Esophagus squamous epithelium (tissue), 5 donors: ENCODE measurements around the gene C22orf31. TPM values are rescaled to one million over a fixed set of nuclear protein-coding genes. Genes with fewer than 3 reads are reported as not detected.

Experiments
- DNase-seq: peaks from one replicate; lab custom pipeline; 2025; lab: John Stamatoyannopoulos, UW
- H3K27ac ChIP-seq, 4 donors: fragments of 200-600 bp; sonication (generic); one replicate each; pipeline ENCODE4 v1.5.1; 2016 to 2019; ENCODE audit warnings: mild to moderate bottlenecking in 1 of 4
- H3K27me3 ChIP-seq, 4 donors: fragments of 200-600 bp; sonication (generic); 1 replicate in 3 of 4; 2 replicates in 1 of 4; pipeline versions ENCODE4 v1.5.1 to v1.6.0; 2017 to 2021; ENCODE audit warnings: antibody characterized with exemption in 1 of 4
- H3K36me3 ChIP-seq, 3 donors: fragments of 200-600 bp; sonication (generic); one replicate each; pipeline ENCODE4 v1.5.1; 2016 to 2019
- H3K4me1 ChIP-seq, 3 donors: fragments of 200-600 bp; sonication (generic); one replicate each; pipeline ENCODE4 v1.5.1; 2017 to 2019
- H3K4me3 ChIP-seq, 4 donors: fragments of 200-600 bp; sonication (generic); 1 replicate in 3 of 4; 2 replicates in 1 of 4; pipeline ENCODE4 v1.5.1; 2016 to 2019; ENCODE audit warnings: mild to moderate bottlenecking in 2 of 4, moderate library complexity in 1 of 4
- H3K9me3 ChIP-seq, 3 donors: fragments of 200-600 bp; sonication (generic); one replicate each; pipeline ENCODE4 v1.5.1; 2016 to 2019
- POLR2A ChIP-seq, 4 donors: fragments of 450-650 bp; IDR thresholded peaks; one replicate each; pipeline ENCODE4 v1.6.1; 2017; ENCODE audit warnings: antibody characterized with exemption in 4 of 4, mild to moderate bottlenecking in 4 of 4, moderate library complexity in 3 of 4
- WGBS, 2 donors: methylation state at CpG; one replicate each; pipeline ENCODE4 v1.1.5; 2018; 5-methylcytosine and 5-hydroxymethylcytosine counted together
- intact Hi-C: fragments of 100-400 bp; cut with DNase I; formaldehyde crosslinking; loops from one replicate; pipeline ENCODE4 v1.15.0; 2022
- total RNA-seq, 4 donors: library from RNA; depleted of rRNA; stranded (reverse); fragments of >200 nt; gene quantifications; one replicate each; pipeline ENCODE4 v1.1.0, GENCODE V29; 2016
- TF ChIP-seq, protein P1 (sequence below), 6 experiments: fragments of 450-650 bp in 4 of 6; fragments of 200-600 bp in 2 of 6; sonication (generic) in 2 of 6; IDR thresholded peaks; one replicate each; pipeline ENCODE4 v1.5.1; 2016 to 2019; ENCODE audit warnings: antibody characterized with exemption in 6 of 6, mild to moderate bottlenecking in 4 of 6, moderate library complexity in 4 of 6
- donor health status: DM: yes; HTN: yes; CAD: no.

C22orf31 gene
- total RNA-seq, 4 donors from 2014 or later = 0.38 TPM; not detected in 3

DNA sequence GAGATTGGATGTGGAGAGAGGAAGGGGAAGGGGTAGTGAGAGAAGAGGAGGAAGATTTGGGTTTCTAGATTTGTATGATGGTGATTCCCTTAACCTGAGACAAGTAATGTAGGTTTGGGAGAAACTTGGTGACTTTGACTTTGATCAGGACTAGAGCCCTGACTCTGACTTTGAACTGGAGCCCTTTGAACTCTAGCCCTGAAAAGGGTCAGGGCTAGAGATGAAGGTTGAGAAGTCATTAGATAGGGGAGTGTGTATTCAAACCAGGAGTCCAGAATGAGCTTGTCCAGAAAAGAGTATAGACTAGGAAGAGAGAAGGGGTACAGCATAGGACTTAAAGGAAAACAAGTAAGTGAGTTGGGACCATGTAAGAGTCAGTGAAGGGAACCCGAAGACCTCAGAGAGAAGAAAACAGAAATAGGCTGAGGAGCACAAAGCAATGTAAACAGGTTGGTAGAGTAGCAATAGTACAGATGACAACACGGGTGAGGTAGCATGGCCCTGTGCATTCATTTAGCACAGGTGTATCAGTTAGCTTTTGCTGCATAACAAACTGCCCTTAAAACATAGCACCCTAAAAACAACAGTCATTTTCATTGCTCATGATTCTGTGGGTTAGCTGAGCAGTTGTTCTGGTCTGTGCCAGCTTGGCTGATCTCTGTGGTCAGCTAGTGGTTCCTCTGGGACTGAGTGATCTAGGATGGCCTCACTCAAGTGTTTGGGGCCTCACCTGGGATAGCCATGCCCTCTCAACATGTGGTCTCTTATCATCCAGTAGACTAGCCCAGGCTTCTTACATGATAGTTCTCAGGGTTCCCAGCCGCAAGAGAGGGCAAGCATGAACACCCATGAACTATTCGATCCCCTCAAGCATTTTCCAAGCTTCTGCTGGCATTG lies 43.1 kb downstream of the C22orf31 start:
- 90 to 100% methylated on average over 3 of the region's 4 CpGs for WGBS, 2 donors
- no peak for DNase-seq

DNA sequence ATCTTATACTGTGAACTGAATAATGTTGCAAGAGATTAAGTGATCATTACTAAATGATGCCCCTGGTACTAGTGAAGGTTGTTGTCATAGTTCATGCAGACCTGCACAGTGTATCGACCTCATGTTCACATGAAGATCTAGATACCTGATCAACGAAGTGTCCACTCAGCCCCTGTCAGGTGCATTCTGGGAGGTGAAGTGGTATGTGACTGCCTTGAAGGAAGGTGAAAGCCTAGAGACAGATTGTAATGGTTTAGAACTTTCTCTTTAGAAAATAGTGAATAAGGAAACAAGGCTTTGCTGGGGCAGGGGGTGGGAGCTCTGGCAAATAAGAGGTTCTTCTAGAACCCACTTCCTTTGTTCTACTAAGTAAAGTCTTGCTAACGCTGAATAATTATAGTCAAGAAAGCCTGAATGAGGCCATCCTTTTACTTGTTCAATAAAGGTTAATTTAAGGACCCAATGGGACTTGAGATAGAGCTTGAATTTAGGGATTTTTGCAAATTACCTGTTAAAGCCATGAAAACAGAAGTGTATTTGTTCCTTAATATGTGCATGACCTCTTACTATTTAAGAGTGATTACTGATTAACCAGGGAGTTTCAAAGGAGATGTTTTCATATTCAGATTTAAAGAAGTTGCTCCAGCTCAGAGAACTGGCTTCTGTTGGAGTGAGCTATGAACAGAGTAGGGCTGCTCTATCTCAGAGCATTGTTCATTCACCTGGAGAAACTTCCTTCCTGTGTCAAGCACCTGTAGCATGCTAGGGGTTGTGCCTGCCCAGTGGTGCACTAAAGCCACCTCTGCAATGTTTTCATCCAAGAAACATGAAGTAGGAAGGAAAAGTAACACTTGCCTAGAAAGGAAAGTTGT lies 45.3 kb downstream of the C22orf31 start:
- TF ChIP-seq, protein P1, sequence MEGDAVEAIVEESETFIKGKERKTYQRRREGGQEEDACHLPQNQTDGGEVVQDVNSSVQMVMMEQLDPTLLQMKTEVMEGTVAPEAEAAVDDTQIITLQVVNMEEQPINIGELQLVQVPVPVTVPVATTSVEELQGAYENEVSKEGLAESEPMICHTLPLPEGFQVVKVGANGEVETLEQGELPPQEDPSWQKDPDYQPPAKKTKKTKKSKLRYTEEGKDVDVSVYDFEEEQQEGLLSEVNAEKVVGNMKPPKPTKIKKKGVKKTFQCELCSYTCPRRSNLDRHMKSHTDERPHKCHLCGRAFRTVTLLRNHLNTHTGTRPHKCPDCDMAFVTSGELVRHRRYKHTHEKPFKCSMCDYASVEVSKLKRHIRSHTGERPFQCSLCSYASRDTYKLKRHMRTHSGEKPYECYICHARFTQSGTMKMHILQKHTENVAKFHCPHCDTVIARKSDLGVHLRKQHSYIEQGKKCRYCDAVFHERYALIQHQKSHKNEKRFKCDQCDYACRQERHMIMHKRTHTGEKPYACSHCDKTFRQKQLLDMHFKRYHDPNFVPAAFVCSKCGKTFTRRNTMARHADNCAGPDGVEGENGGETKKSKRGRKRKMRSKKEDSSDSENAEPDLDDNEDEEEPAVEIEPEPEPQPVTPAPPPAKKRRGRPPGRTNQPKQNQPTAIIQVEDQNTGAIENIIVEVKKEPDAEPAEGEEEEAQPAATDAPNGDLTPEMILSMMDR (IDR thresholded peaks at IDR 0.05) = no peak
- no peak for TF ChIP-seq POLR2A (IDR thresholded peaks at IDR 0.05)
- WGBS, 2 donors = 76 to 79% methylated on average over 3 of the region's 3 CpGs
- Histone ChIP-seq H3K4me3 (no peak overlapping the region), H3K4me1 (peaks cover 0 to 7% (median 0%) of the 10 kb centered on the region in 3 donors), H3K27ac (no peak overlapping the region), H3K9me3 (no peaks in the 10 kb centered on the region), H3K27me3 (no peaks in the 10 kb centered on the region), H3K36me3 (no peaks in the 10 kb centered on the region)
- no peak for DNase-seq
- intact Hi-C loops = no loop called here

More for the DNA sequence above, 43.1 kb downstream of the C22orf31 start:
- Histone ChIP-seq H3K4me1 (peaks cover 0 to 5% (median 0%) of the 10 kb centered on the region in 3 donors), H3K9me3 (no peaks in the 10 kb centered on the region), H3K27ac (no peak overlapping the region), H3K27me3 (no peaks in the 10 kb centered on the region), H3K4me3 (no peak overlapping the region), H3K36me3 (no peaks in the 10 kb centered on the region)
- TF ChIP-seq, protein P1 (IDR thresholded peaks at IDR 0.05) = no peak
- TF ChIP-seq POLR2A (IDR thresholded peaks at IDR 0.05) = no peak
- intact Hi-C loops = no loop called here

DNA sequence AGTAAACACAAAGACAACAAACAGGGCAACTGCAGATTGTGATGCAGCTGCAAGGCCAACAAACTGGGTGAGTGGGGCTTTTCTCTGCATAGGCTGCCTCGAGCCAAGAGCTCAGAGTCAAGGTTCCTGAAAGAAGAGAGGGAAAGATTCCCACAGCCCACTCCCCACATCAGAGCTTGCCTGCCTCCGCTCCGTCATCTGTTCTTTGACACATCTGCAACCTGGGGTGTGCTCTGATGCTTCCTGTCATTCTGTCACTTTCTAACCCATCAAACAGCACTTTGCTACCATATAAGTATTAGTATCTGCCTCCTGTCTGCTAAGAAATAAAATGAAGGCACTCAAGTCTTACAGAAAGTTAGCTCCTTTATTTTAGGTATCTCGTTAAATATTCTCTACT lies 46.9 kb downstream of the C22orf31 start:
- no peak overlapping the region for H3K27ac ChIP-seq
- H3K9me3 ChIP-seq = no peaks in the 10 kb centered on the region
- TF ChIP-seq, protein P1 (IDR thresholded peaks at IDR 0.05) = no peak
- no peak for TF ChIP-seq POLR2A (IDR thresholded peaks at IDR 0.05)
- H3K4me1 ChIP-seq = peaks cover 0 to 13% (median 2%) of the 10 kb centered on the region in 3 donors
- no peaks in the 10 kb centered on the region for H3K27me3 ChIP-seq
- intact Hi-C loops = no loop called here
- no peaks in the 10 kb centered on the region for H3K36me3 ChIP-seq
- DNase-seq = no peak
- H3K4me3 ChIP-seq = no peak overlapping the region
- WGBS, 2 donors = 90 to 96% methylated on average over 4 of the region's 4 CpGs

- WGBS, 2 donors = 80 to 92% methylated on average over 1 to 2 of the region's 4 CpGs
- H3K9me3 ChIP-seq = no peaks in the 10 kb centered on the region
- no peak for TF ChIP-seq POLR2A (IDR thresholded peaks at IDR 0.05)
- TF ChIP-seq, protein P1 (IDR thresholded peaks at IDR 0.05) = no peak
- no peak overlapping the region for H3K27ac ChIP-seq
- no peaks in the 10 kb centered on the region for H3K36me3 ChIP-seq
- DNase-seq = no peak
- intact Hi-C loops = no loop called here
- H3K27me3 ChIP-seq = no peaks in the 10 kb centered on the region
- H3K4me1 ChIP-seq = peaks cover 0 to 13% (median 2%) of the 10 kb centered on the region in 3 donors
- no peak overlapping the region for H3K4me3 ChIP-seq
Observed at GRCh38 chr22:29014293-29014692, 47.3 kb downstream of the C22orf31 start.
